Pancreas (tissue), 10 donors: ENCODE measurements around the gene PLEKHB1. TPM values are rescaled to one million over a fixed set of nuclear protein-coding genes. Genes with fewer than 3 reads are reported as not detected.

Experiments
- ATAC-seq, 4 donors: fragments of 200-7000 bp; cut with Tn5 transposase; one replicate each; pipeline versions ENCODE4 v1.8.0 to v1.9.1; 2020; ENCODE audit warnings: mild to moderate bottlenecking in 4 of 4, moderate library complexity in 4 of 4
- DNase-seq, 6 donors: peaks; one replicate each; pipeline ENCODE4 v3.0.0-alpha.2; 2020
- FAIRE-seq: peaks from 2 replicates; lab custom pipeline; 2012; peaks lifted over from hg19 to GRCh38; lab: Jason Lieb, UNC
- H3K27ac ChIP-seq, 4 donors: fragments of 200-600 bp; sonication (generic); 1 replicate in 3 of 4; 2 replicates in 1 of 4; pipeline versions ENCODE4 v1.5.0 to v1.8.0; 2020
- H3K27me3 ChIP-seq, 4 donors: fragments of 200-600 bp; one replicate each; pipeline ENCODE4 v1.8.0; 2021
- H3K36me3 ChIP-seq, 3 donors: fragments of 200-600 bp; sonication (generic) in 1 of 3; one replicate each; pipeline versions ENCODE4 v1.5.0 to v1.8.0; 2020 to 2021
- H3K4me1 ChIP-seq, 3 donors: fragments of 200-600 bp; one replicate each; pipeline ENCODE4 v1.8.0; 2021
- H3K4me3 ChIP-seq, 4 donors: fragments of 200-600 bp; sonication (generic) in 2 of 4; one replicate each; pipeline versions ENCODE4 v1.5.0 to v1.8.0; 2020 to 2021
- H3K9me3 ChIP-seq, 4 donors: fragments of 200-600 bp; one replicate each; pipeline ENCODE4 v1.8.0; 2021
- CTCF ChIP-seq, 4 donors: fragments of 200-600 bp; sonication (generic) in 3 of 4; IDR thresholded peaks; one replicate each; pipeline versions ENCODE4 v1.5.0 to v1.8.0; 2021; ENCODE audit warnings: antibody characterized with exemption in 4 of 4
- WGBS, 2 donors: extraction: QIAGEN DNeasy Blood & Tissue Kit; methylation state at CpG; one replicate each; pipeline ENCODE4 v1.1.7; 2013; 5-methylcytosine and 5-hydroxymethylcytosine counted together
- intact Hi-C, 3 donors: fragments of 100-400 bp; cut with DNase I; formaldehyde crosslinking; loops; one replicate each; pipeline versions ENCODE4 v1.11.1 to v1.14.2; 2022
- polyA plus RNA-seq, 2 donors: library from polyadenylated mRNA; stranded (reverse); fragments of 200-250 nt; gene quantifications; one replicate each; pipeline ENCODE4 v1.2.3, GENCODE V29; 2013
- total RNA-seq, 6 donors: library from RNA; stranded (reverse); fragmentation: NEBNext Ultra II Directional in 4 of 6; extraction: Animal tissue kit (Norgen Biotek cat#: 25700) in 4 of 6; gene quantifications; one replicate each; pipeline versions ENCODE4 v1.2.1 to v1.2.4, GENCODE V29; 2021 to 2023
- donor health status: healthy with polysubstance abuse.
- donor health status: DM: no; HTN: no; CAD: no; lungs with moderate emphysema.
- donor health status: DM: no; HTN: no; CAD: no.
- donor health status: control.
- donor health status: control.
- donor health status: Bipolar disorder and iron deficiency.
- donor health status: DM: yes; HTN: yes; CAD: no.
- donor health status: DM: no; HTN: no; CAD: no.
- donor health status: DM: no; HTN: no; CAD: no.
- donor health status: DM: yes; HTN: yes; CAD: no.

Gene PLEKHB1
- total and polyA plus RNA-seq, 8 donors, result 11.8 to 26.7 (median 17.0) TPM

GRCh38 chr11:73612601-73613140 is 33.7 kb upstream of the PLEKHB1 start:
- Histone ChIP-seq H3K36me3 (no peaks in the 10 kb centered on the region), H3K4me1 (no peaks in the 10 kb centered on the region), H3K4me3 (no peak overlapping the region), H3K27me3 (no peaks in the 10 kb centered on the region), H3K9me3 (no peaks in the 10 kb centered on the region), H3K27ac (no peak overlapping the region)
- DNase-seq, result no peak
- no peak for ATAC-seq
- FAIRE-seq, result no peak
- 80 to 88% methylated on average over 5 of the region's 5 CpGs for WGBS, 2 donors
- TF ChIP-seq CTCF (IDR thresholded peaks at IDR 0.05), result no peak
- intact Hi-C loops, result no loop called here

- FAIRE-seq, result no peak
- no peaks in the 10 kb centered on the region for H3K27me3 ChIP-seq
- no peaks in the 10 kb centered on the region for H3K9me3 ChIP-seq
- DNase-seq, result no peak
- H3K4me3 ChIP-seq, result no peak overlapping the region
- ATAC-seq, result no peak
- TF ChIP-seq CTCF (IDR thresholded peaks at IDR 0.05), result no peak
- H3K36me3 ChIP-seq, result no peaks in the 10 kb centered on the region
- H3K4me1 ChIP-seq, result no peaks in the 10 kb centered on the region
- H3K27ac ChIP-seq, result no peak overlapping the region
- intact Hi-C loops, result no loop called here
Observed at GRCh38 chr11:73614591-73614990, 31.8 kb upstream of the PLEKHB1 start.

- no peak overlapping the region for H3K27ac ChIP-seq
- no peak overlapping the region for H3K4me3 ChIP-seq
- FAIRE-seq, result no peak
- WGBS, 2 donors, result 51 to 60% methylated on average over 4 of the region's 4 CpGs
- TF ChIP-seq CTCF (IDR thresholded peaks at IDR 0.05), result no peak
- no peaks in the 10 kb centered on the region for H3K36me3 ChIP-seq
- no peaks in the 10 kb centered on the region for H3K4me1 ChIP-seq
- no peaks in the 10 kb centered on the region for H3K27me3 ChIP-seq
- no peak for ATAC-seq
- DNase-seq, result no peak
- intact Hi-C loops, result no loop called here
- H3K9me3 ChIP-seq, result no peaks in the 10 kb centered on the region
Observed at GRCh38 chr11:73622926-73623593, 23.3 kb upstream of the PLEKHB1 start.

GRCh38 chr11:73623686-73624085 is 22.7 kb upstream of the PLEKHB1 start:
- Histone ChIP-seq H3K9me3 (no peaks in the 10 kb centered on the region), H3K27ac (no peak overlapping the region), H3K4me1 (no peaks in the 10 kb centered on the region), H3K27me3 (no peaks in the 10 kb centered on the region), H3K36me3 (no peaks in the 10 kb centered on the region), H3K4me3 (no peak overlapping the region)
- 27 to 34% methylated on average over 3 of the region's 3 CpGs for WGBS, 2 donors
- TF ChIP-seq CTCF (IDR thresholded peaks at IDR 0.05), result no peak
- no peak for DNase-seq
- peak in 3 of 4 donors; percentile 32 to 61 (median 55) for ATAC-seq
- intact Hi-C loops, result loop anchor here in 1 of 3 donors (2.0 kb wide), 1 partner anchor 37 kb away; no protein-coding TSS in a partner anchor
- no peak for FAIRE-seq
